Karpas-422 (cell line): ENCODE results near the gene NUP93. TPM values are rescaled to one million over a fixed set of nuclear protein-coding genes. Genes with fewer than 3 reads are reported as not detected.

ENCODE experiments used
- DNase-seq: peaks from one replicate; pipeline ENCODE4 v3.0.0-alpha.2; 2015
- H2AFZ ChIP-seq: fragments of 200-600 bp; sonication (generic); 2 replicates; pipeline ENCODE4 v1.6.1; 2014; ENCODE audit warnings: antibody characterized with exemption, low read length, mixed read lengths
- H3K27ac ChIP-seq: fragments of 200-600 bp; sonication (generic); 2 replicates; pipeline ENCODE4 v1.5.1; 2014; ENCODE audit warnings: mild to moderate bottlenecking, low read length, moderate library complexity
- H3K27me3 ChIP-seq: fragments of 200-600 bp; sonication (generic); 2 replicates; pipeline ENCODE4 v1.6.1; 2014; ENCODE audit warnings: low read length, mixed read lengths
- H3K36me3 ChIP-seq: fragments of 200-600 bp; sonication (generic); 2 replicates; pipeline ENCODE4 v1.6.1; 2014; ENCODE audit warnings: low read length, mixed read lengths; ENCODE audit not compliant: insufficient read depth
- H3K4me1 ChIP-seq: fragments of 200-600 bp; sonication (generic); 2 replicates; pipeline ENCODE4 v1.6.1; 2014; ENCODE audit warnings: mild to moderate bottlenecking, low read length, mixed read lengths
- H3K4me2 ChIP-seq: fragments of 200-600 bp; sonication (generic); 2 replicates; pipeline ENCODE4 v1.6.1; 2014; ENCODE audit warnings: low read length, low read depth, mild to moderate bottlenecking; ENCODE audit not compliant: poor library complexity, severe bottlenecking
- H3K4me3 ChIP-seq: fragments of 200-600 bp; sonication (generic); 2 replicates; pipeline ENCODE4 v1.5.1; 2014; ENCODE audit warnings: mild to moderate bottlenecking, antibody characterized with exemption, low read length, mixed read lengths
- H3K79me2 ChIP-seq: fragments of 200-600 bp; sonication (generic); 2 replicates; pipeline ENCODE4 v1.6.1; 2014; ENCODE audit warnings: mild to moderate bottlenecking, low read length, mixed read lengths
- H3K9ac ChIP-seq: fragments of 200-600 bp; sonication (generic); 2 replicates; pipeline ENCODE4 v1.6.0; 2014; ENCODE audit warnings: low read length
- H3K9me2 ChIP-seq: fragments of 200-600 bp; sonication (generic), shearing (Covaris generic); replicated peaks from 2 replicates; pipeline ENCODE4 v1.6.0; 2014; ENCODE audit warnings: mild to moderate bottlenecking, low read length, moderate library complexity; ENCODE audit not compliant: insufficient read depth
- H3K9me3 ChIP-seq: fragments of 300-700, 200-600 bp; sonication (generic); 2 replicates; pipeline ENCODE4 v1.6.1; 2014; ENCODE audit warnings: low read length, mixed read lengths
- H4K20me1 ChIP-seq: fragments of 200-600 bp; sonication (generic); 2 replicates; pipeline ENCODE4 v1.6.1; 2014; ENCODE audit warnings: mild to moderate bottlenecking, antibody characterized with exemption, low read length, low read depth; ENCODE audit not compliant: insufficient read depth
- total RNA-seq: library from RNA; depleted of rRNA; stranded (reverse); fragments of >200 nt; shearing (Covaris generic); gene quantifications from 2 replicates; pipeline ENCODE4 v1.2.3, GENCODE V29; 2014; ENCODE audit warnings: low replicate concordance

The NUP93 gene
- total RNA-seq, 1 experiment from 2014 or later = 116 TPM

- Histone ChIP-seq H3K36me3 (peaks cover 12% of the 10 kb centered on the region), H3K4me1 (peaks cover 24% of the 10 kb centered on the region), H2AFZ (no peak overlapping the region), H3K27me3 (no peaks in the 10 kb centered on the region), H3K9me2 (no peaks in the 10 kb centered on the region), H4K20me1 (no peaks in the 10 kb centered on the region), H3K27ac (no peak overlapping the region), H3K4me3 (no peak overlapping the region), H3K79me2 (peaks cover 44% of the 10 kb centered on the region), H3K9ac (no peak overlapping the region), H3K9me3 (no peaks in the 10 kb centered on the region), H3K4me2 (no peak overlapping the region)
- DNase-seq = no peak
These were observed 88.0 kb downstream of the NUP93 start for GRCh38 chr16:56817938-56818337.

- Histone ChIP-seq H3K79me2 (peaks cover 3% of the 10 kb centered on the region), H3K36me3 (peaks cover 23% of the 10 kb centered on the region), H3K27me3 (no peaks in the 10 kb centered on the region), H3K4me3 (no peak overlapping the region), H3K4me1 (no peaks in the 10 kb centered on the region), H3K9me3 (no peaks in the 10 kb centered on the region), H3K9me2 (no peaks in the 10 kb centered on the region), H3K9ac (no peak overlapping the region), H2AFZ (no peak overlapping the region), H3K4me2 (no peak overlapping the region), H4K20me1 (no peaks in the 10 kb centered on the region), H3K27ac (no peak overlapping the region)
- no peak for DNase-seq
These were observed 93.3 kb downstream of the NUP93 start for GRCh38 chr16:56823081-56823733.

- Histone ChIP-seq H3K9me3 (no peaks in the 10 kb centered on the region), H3K79me2 (no peaks in the 10 kb centered on the region; the same call in 1 of the 2 replicates), H3K4me1 (no peaks in the 10 kb centered on the region), H3K9me2 (no peaks in the 10 kb centered on the region), H3K4me2 (no peak overlapping the region), H3K9ac (no peak overlapping the region), H3K27ac (no peak overlapping the region), H2AFZ (no peak overlapping the region), H4K20me1 (no peaks in the 10 kb centered on the region), H3K4me3 (no peak overlapping the region), H3K36me3 (peaks cover 16% of the 10 kb centered on the region), H3K27me3 (no peaks in the 10 kb centered on the region)
- DNase-seq = no peak
These were observed 94.4 kb downstream of the NUP93 start for GRCh38 chr16:56824331-56824730.

GRCh38 chr16:56824804-56825203 is 94.9 kb downstream of the NUP93 start:
- no peaks in the 10 kb centered on the region; the same call in 1 of the 2 replicates for H3K79me2 ChIP-seq
- H3K27me3 ChIP-seq = no peaks in the 10 kb centered on the region
- no peak overlapping the region for H2AFZ ChIP-seq
- H3K9me3 ChIP-seq = no peaks in the 10 kb centered on the region
- H3K4me1 ChIP-seq = no peaks in the 10 kb centered on the region
- H3K9ac ChIP-seq = no peak overlapping the region
- no peak for DNase-seq
- no peak overlapping the region for H3K4me2 ChIP-seq
- H4K20me1 ChIP-seq = no peaks in the 10 kb centered on the region
- H3K27ac ChIP-seq = no peak overlapping the region
- H3K4me3 ChIP-seq = no peak overlapping the region
- H3K9me2 ChIP-seq = no peaks in the 10 kb centered on the region
- peaks cover 16% of the 10 kb centered on the region for H3K36me3 ChIP-seq

- H3K4me1 ChIP-seq = no peaks in the 10 kb centered on the region
- H3K27ac ChIP-seq = no peak overlapping the region
- no peak overlapping the region for H2AFZ ChIP-seq
- peaks cover 16% of the 10 kb centered on the region for H3K36me3 ChIP-seq
- H3K79me2 ChIP-seq = no peaks in the 10 kb centered on the region; the same call in 1 of the 2 replicates
- DNase-seq = no peak
- no peak overlapping the region for H3K4me3 ChIP-seq
- H3K9me3 ChIP-seq = no peaks in the 10 kb centered on the region
- H3K4me2 ChIP-seq = no peak overlapping the region
- H4K20me1 ChIP-seq = no peaks in the 10 kb centered on the region
- no peak overlapping the region for H3K9ac ChIP-seq
- H3K27me3 ChIP-seq = no peaks in the 10 kb centered on the region
- no peaks in the 10 kb centered on the region for H3K9me2 ChIP-seq
These were observed 95.9 kb downstream of the NUP93 start for GRCh38 chr16:56825826-56826225.

- peaks cover 11% of the 10 kb centered on the region; the same call in 1 of the 2 replicates for H3K36me3 ChIP-seq
- H2AFZ ChIP-seq = no peak overlapping the region
These were observed 98.7 kb downstream of the NUP93 start for GRCh38 chr16:56828647-56829046.

DNA sequence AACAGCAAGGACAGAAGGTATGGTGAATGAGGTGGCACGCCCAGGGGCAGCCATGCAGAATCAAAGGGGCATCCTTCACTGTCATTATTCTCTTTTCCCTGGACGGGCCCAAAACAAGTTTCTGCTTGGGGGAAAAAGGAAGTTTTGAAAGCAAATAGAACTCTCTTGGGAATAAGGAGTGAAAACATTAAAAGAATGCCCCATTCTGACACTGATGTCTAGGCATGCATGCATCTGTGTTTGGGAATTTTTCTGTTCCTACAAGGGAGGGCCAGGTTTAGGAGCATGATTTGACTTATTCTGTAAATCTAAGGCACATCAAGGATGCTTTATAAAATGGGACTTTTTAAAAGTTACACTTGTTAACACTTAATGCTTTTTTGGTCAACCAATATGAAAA is 100.7 kb downstream of the NUP93 start:
- no peaks in the 10 kb centered on the region for H4K20me1 ChIP-seq
- no peaks in the 10 kb centered on the region for H3K4me1 ChIP-seq
- no peaks in the 10 kb centered on the region; the same call in 1 of the 2 replicates for H3K79me2 ChIP-seq
- DNase-seq = no peak
- H3K9ac ChIP-seq = no peak overlapping the region
- H3K27me3 ChIP-seq = no peaks in the 10 kb centered on the region
- H3K9me2 ChIP-seq = no peaks in the 10 kb centered on the region
- H3K4me3 ChIP-seq = no peak overlapping the region
- H2AFZ ChIP-seq = no peak overlapping the region
- H3K9me3 ChIP-seq = no peaks in the 10 kb centered on the region
- no peak overlapping the region for H3K4me2 ChIP-seq
- H3K36me3 ChIP-seq = peaks cover 10% of the 10 kb centered on the region; the same call in 1 of the 2 replicates
- no peak overlapping the region for H3K27ac ChIP-seq

More at GRCh38 chr16:56828647-56829046, 98.7 kb downstream of the NUP93 start:
- no peak overlapping the region for H3K4me3 ChIP-seq
- no peaks in the 10 kb centered on the region for H3K9me2 ChIP-seq
- H3K4me1 ChIP-seq = no peaks in the 10 kb centered on the region
- H3K27me3 ChIP-seq = no peaks in the 10 kb centered on the region
- H3K4me2 ChIP-seq = no peak overlapping the region
- DNase-seq = no peak
- no peaks in the 10 kb centered on the region for H4K20me1 ChIP-seq
- H3K79me2 ChIP-seq = no peaks in the 10 kb centered on the region; the same call in 1 of the 2 replicates
- no peak overlapping the region for H3K9ac ChIP-seq
- H3K9me3 ChIP-seq = no peaks in the 10 kb centered on the region
- H3K27ac ChIP-seq = no peak overlapping the region

DNA sequence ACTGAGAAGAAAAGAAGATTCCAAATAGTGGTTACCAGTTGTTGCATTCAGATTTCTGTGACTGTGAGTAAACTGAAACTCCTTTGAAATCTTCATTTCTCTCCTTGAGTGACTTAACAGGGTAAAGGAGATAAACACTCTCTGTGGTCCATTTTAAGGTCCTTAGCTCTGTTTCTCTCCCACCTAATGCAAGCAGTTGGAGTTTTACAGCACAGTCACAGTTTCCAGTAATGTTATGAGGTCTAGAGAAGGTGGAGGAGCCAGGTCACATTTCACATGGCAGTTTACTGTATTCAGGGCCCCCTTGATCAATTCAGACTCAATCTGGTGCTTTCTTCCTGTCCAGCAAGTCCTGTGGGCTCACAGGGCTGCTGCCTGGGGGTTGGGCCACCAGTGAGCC is 102.8 kb downstream of the NUP93 start:
- Histone ChIP-seq H3K27me3 (no peaks in the 10 kb centered on the region), H4K20me1 (no peaks in the 10 kb centered on the region), H3K4me1 (no peaks in the 10 kb centered on the region), H3K36me3 (peaks cover 5% of the 10 kb centered on the region; the same call in 1 of the 2 replicates), H2AFZ (no peak overlapping the region), H3K27ac (no peak overlapping the region), H3K9me3 (no peaks in the 10 kb centered on the region), H3K79me2 (no peaks in the 10 kb centered on the region), H3K4me2 (no peak overlapping the region), H3K9me2 (no peaks in the 10 kb centered on the region), H3K9ac (no peak overlapping the region), H3K4me3 (no peak overlapping the region)
- DNase-seq = no peak
